ENCODE data around the gene IPO11.

IPO11 gene

DNA sequence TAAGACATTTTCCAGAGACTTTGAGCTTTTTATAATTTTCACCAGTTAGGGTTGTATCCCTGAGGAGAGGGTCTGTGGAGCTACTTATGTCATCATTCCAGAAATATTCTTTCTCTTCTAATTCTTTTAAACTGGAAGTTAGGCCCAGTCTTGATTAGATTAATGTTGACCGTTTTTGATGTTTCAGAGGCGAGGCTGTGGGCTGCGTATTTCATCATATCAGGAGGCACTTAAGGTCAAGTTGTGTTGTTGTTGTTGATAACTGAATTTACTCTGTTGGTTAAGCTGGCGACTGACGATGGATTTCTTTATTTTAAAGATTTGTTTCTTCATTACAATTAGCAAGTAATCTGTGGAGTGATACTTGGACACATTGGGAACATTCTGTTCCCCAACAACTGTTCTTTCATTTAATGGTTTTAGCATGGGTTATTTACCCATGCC, 20.1 kb downstream of the IPO11 start:
- FAIRE-seq (no peak), DNase-seq (ENCODE audit: extremely low spot score, insufficient read length, low read depth) (no peak)

- FAIRE-seq = no peak
- no peak for DNase-seq (ENCODE audit: extremely low spot score, insufficient read length, low read depth)
Measured at GRCh38 chr5:62448528-62448927, 36.0 kb downstream of the IPO11 start.

- FAIRE-seq = no peak
Measured at GRCh38 chr5:62450259-62450658, 37.7 kb downstream of the IPO11 start.

DNA sequence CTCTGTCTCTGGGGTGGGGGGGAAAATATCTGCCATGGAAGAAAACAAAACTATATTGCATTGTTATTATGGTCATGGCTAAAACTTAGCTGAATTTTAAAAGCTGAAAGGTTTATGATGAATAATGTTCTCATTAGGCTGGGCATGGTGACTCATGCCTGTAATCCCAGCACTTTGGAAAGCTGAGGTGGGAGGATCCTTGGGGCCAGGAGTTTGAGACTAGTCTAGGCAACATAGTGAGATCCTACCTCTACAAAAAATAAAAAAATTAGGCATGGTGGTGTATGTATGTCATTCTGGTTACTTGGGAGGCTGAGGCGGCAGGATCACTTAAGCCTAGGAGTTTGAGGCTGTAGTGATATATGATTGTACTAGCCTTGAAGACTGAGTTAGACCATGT, 44.5 kb downstream of the IPO11 start:
- DNase-seq (ENCODE audit: extremely low spot score, insufficient read length, low read depth) (no peak), FAIRE-seq (no peak)

More at GRCh38 chr5:62450259-62450658, 37.7 kb downstream of the IPO11 start:
- no peak for DNase-seq (ENCODE audit: extremely low spot score, insufficient read length, low read depth)

DNA sequence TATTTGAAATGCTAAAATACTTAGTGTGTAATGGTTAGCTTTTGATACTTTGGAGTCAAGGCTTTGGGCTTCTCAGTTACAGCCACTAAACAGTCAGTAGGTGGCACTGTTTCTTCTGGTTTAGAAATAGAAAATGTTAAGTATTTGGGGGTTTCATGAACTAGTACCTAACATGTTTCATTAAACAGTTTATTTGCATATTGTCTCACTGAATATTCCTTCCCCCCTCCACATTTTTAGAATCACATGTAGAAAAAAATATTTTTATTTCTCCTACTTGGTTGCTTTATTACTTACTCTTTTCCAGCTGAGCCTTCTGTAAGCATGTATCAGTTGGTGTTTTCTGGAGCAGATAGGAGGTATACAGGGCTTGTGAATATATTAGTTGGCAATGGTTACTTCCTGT, 48.0 kb downstream of the IPO11 start:
- no peak for DNase-seq (ENCODE audit: extremely low spot score, insufficient read length, low read depth)
- FAIRE-seq = peak; percentile 72

- DNase-seq (ENCODE audit: extremely low spot score, insufficient read length, low read depth) (no peak), FAIRE-seq (no peak)
Measured at GRCh38 chr5:62461561-62461960, 49.0 kb downstream of the IPO11 start.

DNA sequence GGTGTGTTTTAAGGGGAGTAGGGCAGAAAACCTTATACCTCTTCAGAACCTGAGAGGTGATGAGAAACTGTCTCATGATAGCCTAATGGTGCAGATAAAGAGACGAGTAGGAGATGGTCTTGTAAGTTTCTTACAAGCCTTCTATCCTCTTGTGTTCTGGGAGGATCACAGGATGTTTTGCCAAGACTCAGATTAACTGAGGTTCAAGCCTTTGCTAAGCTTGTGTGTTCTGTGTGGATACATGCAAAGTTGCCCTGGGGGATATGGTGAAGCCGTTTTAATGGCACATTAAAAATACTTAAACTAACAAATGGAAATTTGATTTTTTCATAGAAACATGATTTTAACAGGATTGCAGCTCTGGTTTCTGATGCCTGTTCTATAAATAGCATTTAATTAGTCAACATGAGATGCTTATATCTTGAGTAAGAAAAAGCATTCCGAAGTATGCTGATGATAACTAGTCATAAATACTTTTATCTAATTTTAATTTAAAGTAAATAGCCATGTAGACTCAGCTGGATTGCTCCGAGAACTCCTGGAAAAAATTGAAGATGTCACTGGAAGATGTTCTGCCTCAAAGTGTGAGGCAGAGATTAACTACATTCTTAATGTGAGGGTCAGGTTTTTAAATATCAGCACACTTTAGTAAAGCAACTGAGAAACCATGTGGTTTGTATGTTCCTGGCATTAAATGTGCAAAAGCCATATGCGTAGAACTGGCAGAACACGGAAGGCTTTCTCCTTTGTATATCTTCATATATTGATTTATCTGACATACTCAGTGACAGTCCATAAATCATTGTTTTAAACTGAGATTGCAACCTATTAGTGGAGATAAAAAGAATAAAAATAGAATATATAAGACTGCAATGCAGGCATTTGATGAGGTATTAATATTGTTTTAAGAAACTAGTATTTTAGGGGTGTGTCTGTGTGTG, 53.7 kb downstream of the IPO11 start:
- no peak for FAIRE-seq
- no peak for DNase-seq (ENCODE audit: extremely low spot score, insufficient read length, low read depth)

- DNase-seq (ENCODE audit: extremely low spot score, insufficient read length, low read depth) = no peak
- no peak for FAIRE-seq
Measured at GRCh38 chr5:62473209-62473608, 60.6 kb downstream of the IPO11 start.

GRCh38 chr5:62475072-62475471, 62.5 kb downstream of the IPO11 start:
- FAIRE-seq (no peak), DNase-seq (ENCODE audit: extremely low spot score, insufficient read length, low read depth) (no peak)

GRCh38 chr5:62477801-62478200, 65.2 kb downstream of the IPO11 start:
- FAIRE-seq = no peak
- DNase-seq (ENCODE audit: extremely low spot score, insufficient read length, low read depth) = no peak

DNA sequence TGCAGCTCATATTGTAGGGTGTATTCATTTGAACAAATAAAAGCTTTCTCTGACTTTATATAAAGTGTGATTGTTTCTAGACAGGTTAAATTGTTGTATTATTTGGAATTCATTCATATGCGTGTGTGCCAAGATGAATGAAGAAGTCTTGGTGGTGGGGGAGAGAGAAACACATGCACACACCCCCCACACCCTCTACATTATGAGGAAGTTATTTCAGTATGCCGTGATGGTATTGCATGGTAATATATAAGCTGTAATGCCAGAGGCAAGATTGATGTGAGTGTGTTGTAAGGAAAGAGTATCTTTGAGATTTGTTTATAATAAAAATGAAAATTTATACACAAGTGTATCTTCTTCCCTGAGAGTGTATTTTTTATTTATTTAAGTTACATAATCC, 71.0 kb downstream of the IPO11 start:
- DNase-seq (ENCODE audit: extremely low spot score, insufficient read length, low read depth) (no peak), FAIRE-seq (no peak)

GRCh38 chr5:62486672-62487071, 74.1 kb downstream of the IPO11 start:
- DNase-seq (ENCODE audit: extremely low spot score, insufficient read length, low read depth) (no peak), FAIRE-seq (no peak)

- FAIRE-seq (no peak), DNase-seq (ENCODE audit: extremely low spot score, insufficient read length, low read depth) (no peak)
Measured at GRCh38 chr5:62488531-62488930, 76.0 kb downstream of the IPO11 start.

DNA sequence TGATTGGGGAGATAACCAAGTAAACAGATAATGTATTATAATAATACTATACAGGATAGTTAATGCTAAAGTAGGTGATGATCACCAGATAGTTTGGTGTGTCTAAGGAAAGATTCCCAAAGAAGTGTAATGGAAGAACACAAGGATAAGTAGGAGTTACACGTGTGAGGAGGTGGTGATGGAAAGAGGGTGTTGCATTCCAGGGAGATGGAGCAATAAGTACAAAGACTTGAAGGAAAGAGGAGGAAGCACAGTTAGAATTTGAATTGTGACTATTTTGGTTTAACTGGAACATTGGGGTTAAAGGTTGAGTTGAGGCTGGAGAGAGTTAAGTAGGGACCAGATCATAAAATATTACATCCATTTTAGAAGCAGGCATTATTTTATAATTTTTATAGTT, 76.9 kb downstream of the IPO11 start:
- DNase-seq (ENCODE audit: extremely low spot score, insufficient read length, low read depth) (no peak), FAIRE-seq (no peak)

DNA sequence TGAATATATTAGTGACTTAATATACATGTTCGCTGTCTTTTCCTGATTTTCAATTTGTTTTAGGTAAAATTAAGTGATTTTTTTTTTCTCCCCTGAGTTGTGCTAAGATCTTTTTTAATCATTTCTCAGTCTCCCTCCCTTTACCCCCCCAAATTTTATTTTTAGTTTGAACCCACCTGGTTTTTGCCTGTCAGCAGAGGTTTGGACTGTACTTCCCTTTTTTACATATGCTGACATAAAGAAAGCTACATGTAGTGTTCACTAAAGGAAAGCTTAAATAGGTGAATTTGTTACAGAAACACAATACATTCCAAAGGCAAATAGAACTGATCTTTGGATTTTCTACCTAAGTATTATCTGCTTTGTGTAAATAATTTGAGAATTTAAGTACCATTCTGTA, 82.2 kb downstream of the IPO11 start:
- FAIRE-seq (no peak), DNase-seq (ENCODE audit: extremely low spot score, insufficient read length, low read depth) (no peak)

DNA sequence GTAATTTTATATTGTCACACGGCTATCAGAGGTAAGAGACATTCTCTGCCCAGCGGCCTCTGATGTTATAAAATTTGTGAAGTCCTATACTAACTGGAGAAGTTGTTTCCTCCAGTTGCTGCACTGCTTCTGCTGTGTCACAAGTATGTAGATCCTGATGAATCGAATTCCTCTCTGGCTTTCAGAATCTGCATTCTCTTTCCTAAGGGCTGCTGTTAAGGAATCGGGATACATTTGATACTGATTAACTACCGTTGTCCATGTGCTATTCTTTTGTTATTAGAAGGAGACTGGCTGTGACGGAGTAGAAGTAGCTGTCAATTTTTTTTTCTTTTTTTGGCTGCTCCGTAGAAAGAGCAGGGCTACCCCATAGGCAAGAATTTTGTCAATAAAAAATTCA, 84.3 kb downstream of the IPO11 start:
- DNase-seq (ENCODE audit: extremely low spot score, insufficient read length, low read depth) (no peak), FAIRE-seq (no peak)

- no peak for DNase-seq (ENCODE audit: extremely low spot score, insufficient read length, low read depth)
- no peak for FAIRE-seq
Measured at GRCh38 chr5:62498961-62499360, 86.4 kb downstream of the IPO11 start.

GRCh38 chr5:62499756-62500155, 87.2 kb downstream of the IPO11 start:
- FAIRE-seq = no peak
- DNase-seq (ENCODE audit: extremely low spot score, insufficient read length, low read depth) = no peak

DNA sequence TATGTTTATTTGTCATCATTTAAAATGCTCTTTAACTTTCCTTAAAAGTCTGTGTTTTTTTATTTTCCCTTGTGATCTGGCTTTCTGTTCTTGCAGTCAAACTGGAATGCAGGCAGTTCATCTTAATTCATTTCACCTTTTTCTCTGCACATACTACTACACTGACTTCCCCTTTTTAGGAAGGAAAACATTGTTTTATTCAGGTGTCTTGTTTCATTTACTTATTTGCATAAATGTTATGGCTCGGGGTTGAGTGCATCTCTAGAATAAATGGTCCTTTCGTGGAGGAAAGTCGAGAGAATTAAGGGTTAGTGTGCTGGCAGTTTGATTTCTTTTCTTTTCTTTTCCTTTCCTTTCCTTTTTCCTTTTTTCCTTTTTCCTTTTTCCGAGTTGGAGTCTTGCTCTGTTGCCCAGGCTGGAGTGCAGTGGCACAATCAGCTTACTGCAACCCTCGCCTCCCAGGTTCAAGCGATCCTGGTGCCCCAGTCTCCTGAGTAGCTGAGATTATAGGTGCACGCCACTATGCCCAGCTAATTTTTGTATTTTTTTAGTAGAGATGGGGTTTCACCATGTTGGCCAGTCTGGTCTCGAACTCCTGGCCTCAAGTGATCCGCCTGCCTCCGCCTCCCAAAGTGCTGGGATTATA, 90.0 kb downstream of the IPO11 start:
- no peak for FAIRE-seq

DNA sequence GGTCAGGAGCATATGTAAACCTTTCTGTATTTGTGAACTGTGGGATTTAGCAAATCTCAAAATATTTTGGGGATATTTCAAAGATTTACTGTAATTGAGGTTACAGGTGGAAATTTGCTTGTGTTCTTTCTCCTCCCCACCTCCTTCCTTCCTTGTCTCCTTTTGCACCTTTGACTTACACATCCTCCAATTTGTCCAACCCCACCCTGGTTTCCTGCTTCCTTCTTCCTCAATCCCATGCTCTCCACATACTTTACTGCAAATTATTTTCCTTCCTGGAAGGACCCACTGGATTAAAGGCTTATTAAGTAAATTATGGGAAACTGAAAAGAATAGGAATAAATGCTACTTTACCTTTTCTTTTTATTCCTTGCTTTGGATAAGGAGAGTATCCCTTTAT, 91.6 kb downstream of the IPO11 start:
- FAIRE-seq (no peak), DNase-seq (ENCODE audit: extremely low spot score, insufficient read length, low read depth) (no peak)

More for the DNA sequence above, 90.0 kb downstream of the IPO11 start:
- no peak for DNase-seq (ENCODE audit: extremely low spot score, insufficient read length, low read depth)
